Cardiac septum (tissue), 1 donor: ENCODE measurements around the gene ERVW-1. TPM values are rescaled to one million over a fixed set of nuclear protein-coding genes. Genes with fewer than 3 reads are reported as not detected.
A peak's percentile ranks its signal among the peaks of the same experiment; 100 is the strongest.
"Not testable (repeated sequence)": the region's sequence is repeated elsewhere in the genome, so short reads cannot be mapped to it uniquely, and the experiment has no call there.

Experiments used
- DNase-seq: peaks from one replicate; pipeline ENCODE4 v3.0.0-alpha.2; 2020; ENCODE audit warnings: low spot score
- intact Hi-C: fragments of 100-400 bp; cut with DNase I; formaldehyde crosslinking; loops from one replicate; pipeline ENCODE4 v1.14.0; 2022
- total RNA-seq: library from RNA; stranded (reverse); fragmentation: NEBNext Ultra II Directional; extraction: Animal tissue kit (Norgen Biotek cat#: 25700); gene quantifications from one replicate; pipeline ENCODE4 v1.2.1, GENCODE V29; 2021
- donor health status: DM: no; HTN: no; CAD: no.

ERVW-1 gene
- total RNA-seq, 1 donor from 2014 or later: not detected

DNA sequence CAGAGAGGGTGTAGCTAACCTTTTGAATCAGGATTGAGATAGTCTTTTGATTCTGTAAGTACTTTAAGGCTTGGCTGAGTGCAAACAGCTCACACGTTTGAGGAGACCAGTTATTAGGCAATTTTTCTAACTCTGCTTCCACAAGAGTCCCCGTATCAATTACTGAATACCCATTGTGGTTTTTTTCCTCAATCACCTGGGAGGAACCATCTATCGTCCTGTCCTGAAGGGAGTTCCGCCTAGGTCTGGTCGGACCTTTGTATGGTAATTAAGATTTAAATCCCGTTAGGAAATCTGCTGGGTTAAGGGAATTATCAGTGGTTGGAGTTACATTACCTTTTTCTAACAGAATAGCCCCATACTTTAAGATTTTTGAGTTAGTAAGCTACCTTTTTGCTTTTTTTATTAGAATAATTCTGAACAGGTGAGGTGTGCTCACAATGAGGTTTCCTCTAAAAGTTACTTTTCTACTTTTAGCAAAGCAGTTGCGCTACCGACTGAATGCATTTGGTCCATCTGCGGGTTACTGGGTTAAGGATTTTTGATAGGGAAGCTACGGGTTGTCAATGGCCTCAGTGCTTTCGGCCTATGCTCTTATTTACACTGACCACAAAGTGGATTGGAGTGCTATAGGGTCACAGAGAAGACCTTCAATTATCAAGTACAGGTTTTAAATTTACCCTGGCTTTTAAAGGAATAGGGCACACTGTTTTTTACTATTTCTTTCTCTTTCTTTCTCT lies 1.7 kb downstream of the ERVW-1 start:
- DNase-seq, intact Hi-C loops: not testable (repeated sequence)

DNA sequence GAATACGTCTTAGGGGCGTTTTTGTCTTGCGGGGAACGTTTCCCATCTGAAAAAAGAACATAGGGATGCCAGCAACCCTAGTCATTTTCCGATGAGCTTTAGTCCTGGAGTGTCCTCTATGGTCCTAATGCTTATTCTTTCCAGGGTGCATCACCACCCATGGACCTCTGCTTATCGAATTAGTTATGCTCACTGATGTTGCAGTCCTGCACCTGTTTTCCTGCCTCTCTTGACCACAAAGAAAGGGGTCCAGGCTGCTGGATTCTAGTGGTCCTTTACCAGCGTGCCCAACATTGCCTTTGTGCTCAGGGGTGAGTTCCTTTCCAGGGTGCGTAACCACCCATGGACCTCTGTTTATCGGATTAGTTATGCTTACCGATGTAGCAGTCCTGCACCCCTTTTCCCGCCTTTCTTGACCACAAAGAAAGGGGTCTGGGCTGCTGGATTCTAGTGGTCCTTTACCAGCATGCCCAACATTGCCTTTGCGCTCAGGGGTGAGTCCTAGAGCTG lies 2.4 kb downstream of the ERVW-1 start:
- DNase-seq, intact Hi-C loops: not testable (repeated sequence)

DNA sequence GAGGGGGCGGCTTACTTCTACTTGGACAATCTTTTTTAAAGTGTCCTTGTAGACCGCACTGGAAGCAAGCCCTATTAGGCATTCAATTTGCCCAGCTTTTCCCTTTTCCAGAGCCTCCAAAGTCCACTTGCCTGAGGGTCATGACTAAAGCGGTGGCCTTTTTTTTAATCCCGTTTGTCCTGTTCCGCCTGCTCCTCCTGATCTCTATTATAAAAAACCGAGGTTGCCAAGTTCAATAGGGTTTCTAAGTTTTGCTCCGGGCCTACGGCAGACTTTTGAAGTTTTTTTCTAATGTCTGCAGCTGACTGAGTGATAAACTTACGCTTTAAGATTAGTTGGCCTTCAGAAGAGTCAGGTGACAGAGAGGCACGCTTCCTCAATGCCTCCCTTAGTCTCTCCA lies 3.8 kb downstream of the ERVW-1 start:
- DNase-seq, intact Hi-C loops: not testable (repeated sequence)

DNA sequence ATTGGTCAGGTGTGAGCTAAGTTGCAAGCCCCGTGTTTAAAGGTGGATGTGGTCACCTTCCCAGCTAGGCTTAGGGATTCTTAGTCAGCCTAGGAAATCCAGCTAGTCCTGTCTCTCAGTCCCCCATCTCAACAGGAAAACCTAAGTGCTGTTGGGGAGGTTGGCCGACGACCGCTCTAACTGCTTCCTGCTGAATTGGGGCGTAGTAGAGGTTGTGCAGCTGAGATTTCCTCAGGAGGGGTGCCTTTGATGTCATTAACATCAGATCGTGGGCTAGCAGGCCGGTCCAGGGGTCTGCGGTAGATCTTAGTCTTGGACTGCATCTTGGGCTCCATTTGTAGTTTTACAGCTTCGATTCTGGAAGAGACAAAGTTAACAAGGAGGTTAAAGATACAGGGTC lies 9.2 kb downstream of the ERVW-1 start:
- DNase-seq, intact Hi-C loops: not testable (repeated sequence)

DNA sequence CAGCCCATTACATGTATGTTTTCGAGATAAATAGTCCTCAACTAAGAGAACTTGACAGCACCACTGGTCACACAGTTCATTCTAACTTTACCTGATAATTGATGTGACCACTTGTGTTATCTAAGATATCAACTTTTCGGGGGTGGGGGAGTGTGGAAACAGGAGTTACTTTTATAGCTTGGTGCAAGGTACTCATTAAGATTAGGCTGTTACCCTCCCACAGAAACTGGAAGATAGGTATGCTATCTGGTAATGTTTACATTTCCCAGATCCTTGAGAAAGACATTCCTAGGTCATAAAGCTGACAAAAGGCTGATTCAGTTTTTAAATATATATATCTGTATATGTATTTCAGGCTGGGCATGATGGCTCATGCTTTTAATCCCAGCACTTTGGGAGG lies 11.1 kb downstream of the ERVW-1 start:
- DNase-seq: no peak
- intact Hi-C loops: no loop called here

DNA sequence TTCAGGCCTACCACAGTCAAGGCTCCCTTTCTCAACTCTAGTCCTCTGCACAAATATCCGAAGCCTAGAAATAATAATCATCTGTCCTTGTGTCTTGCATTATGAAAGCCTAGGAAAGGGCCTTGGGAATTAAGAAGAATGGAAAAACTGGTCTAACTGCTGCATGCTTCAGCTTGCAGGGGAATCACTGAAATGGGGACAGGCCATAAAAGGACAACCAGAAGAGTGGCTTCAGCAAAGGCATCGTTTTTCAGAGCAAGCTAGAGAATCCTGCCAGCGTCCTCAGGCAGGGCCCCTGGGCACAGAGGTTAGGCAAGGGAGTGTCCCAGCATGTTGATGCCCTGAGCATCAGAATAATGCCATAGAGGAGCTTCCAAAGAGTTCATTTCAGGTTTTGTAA lies 13.2 kb downstream of the ERVW-1 start:
- intact Hi-C loops: no loop called here
- no peak for DNase-seq

DNA sequence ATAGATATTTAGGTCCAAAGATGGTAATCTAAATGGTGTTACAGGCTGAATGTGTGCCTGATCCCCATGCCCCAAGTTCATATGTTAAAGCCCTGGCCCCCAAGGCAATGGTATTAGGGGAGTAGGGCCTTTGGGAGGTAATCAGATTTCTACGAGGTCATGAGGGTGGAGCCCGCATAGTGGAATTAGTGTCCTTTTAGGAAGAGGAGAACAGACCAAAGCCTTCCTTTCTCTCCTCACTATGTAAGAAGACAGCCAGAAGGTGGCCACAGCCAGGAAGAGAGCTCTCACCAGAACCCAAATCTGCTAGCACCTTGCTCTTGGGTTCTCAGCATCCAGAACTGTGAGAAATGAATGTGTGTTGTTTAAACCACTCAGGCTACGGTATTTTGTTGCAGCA lies 15.2 kb downstream of the ERVW-1 start:
- intact Hi-C loops: no loop called here
- no peak for DNase-seq

DNA sequence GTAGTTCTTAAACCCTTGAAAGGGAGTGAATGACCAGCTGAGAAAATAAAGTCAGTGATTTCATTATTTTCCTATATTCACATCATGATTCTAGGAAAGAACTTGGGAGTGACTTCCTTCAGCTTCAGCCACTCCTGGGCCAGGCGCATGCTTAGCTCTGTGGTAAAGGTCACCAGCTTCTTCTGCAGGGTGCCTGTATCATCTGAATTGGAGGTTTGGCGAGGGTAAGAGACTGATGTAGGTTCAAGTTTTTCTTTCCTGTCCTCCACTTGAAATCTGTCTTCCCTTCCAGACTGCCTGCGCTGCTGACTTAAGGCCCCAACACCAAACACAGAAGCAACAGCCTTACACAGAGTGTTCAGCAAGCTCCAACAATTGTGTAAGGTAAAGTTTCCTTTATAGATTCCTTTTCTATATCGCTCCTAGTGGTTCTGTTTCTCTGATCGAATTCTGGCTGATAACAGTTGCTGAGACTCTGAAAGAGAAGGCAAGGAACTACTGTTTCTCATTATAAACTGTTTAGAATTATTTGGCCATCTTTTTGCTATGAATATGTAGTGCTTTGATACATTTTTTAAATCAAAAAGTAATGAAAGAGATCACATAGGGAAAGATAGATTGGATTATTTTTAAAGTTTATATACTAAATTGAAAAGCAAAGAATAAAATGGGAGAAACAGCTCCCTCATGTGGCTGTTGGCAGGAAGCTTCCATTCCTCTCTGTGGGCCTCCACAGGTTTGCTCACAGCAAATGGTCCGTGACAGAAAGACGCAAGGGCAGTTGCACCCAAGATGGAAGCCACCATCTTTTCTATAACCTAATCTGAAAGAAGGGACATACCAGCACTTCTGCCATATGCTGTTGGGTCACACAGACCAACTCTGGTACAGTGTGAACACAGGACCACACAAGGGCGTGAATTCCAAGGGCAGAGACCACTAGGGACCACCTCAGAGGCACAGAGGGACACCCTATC lies 16.4 kb downstream of the ERVW-1 start:
- intact Hi-C loops: no loop called here

DNA sequence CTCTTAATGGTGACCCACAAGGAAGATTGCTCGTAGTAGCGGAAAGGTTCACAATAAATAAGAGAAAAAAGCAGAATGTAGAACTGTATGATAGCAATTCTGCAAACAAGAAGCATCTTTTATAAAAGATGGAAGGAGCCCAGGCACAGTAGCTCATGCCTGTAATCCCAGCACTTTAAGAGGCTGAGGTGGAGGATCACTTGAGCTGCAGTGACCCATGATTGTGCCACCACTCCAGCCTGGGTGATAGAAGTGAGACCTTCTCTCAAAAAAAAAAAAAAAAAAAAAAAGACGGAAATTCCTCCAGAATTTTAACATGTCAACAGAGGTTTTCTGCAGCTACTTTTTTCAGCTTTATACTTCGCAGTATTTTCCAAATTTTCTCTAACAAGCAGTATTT lies 17.2 kb downstream of the ERVW-1 start:
- DNase-seq: no peak
- intact Hi-C loops: no loop called here

More for the DNA sequence above, 16.4 kb downstream of the ERVW-1 start:
- DNase-seq: no peak

DNA sequence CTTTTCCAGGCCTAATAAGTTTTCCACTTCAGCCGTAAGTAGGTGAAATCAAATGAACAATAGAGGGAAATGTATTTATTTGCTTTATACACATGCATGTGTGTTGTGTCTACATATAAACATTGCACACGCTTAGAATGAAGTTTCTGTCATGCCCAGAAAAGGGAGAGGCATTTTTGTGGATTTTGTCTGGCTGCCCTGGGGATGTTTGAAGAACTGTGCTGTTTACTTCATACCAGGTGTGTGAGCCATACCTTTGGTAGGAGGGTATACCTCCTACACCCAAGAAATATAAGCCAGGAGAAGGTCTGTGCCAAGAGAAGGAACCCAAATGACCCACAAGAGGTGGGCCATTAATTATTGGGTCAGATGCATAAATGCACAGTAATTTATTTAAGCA lies 17.6 kb downstream of the ERVW-1 start:
- intact Hi-C loops: no loop called here
- DNase-seq: no peak

DNA sequence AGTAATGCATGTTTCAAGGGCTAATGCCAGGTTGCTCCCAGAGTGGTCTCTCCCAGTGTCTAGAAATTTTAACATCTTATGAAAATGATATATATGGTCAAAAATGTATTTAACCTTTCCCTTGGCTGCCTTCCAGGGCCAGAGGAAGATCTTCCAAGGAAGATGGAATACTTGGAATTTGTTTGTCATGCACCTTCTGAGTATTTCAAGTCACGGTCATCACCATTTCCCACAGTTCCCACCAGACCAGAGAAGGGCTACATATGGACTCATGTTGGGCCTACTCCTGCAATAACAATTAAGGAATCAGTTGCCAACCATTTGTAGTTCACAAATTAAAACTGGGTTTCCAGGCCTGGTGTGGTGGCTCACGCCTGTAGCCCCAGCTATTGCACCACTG lies 21.5 kb downstream of the ERVW-1 start:
- DNase-seq: no peak
- intact Hi-C loops: no loop called here

DNA sequence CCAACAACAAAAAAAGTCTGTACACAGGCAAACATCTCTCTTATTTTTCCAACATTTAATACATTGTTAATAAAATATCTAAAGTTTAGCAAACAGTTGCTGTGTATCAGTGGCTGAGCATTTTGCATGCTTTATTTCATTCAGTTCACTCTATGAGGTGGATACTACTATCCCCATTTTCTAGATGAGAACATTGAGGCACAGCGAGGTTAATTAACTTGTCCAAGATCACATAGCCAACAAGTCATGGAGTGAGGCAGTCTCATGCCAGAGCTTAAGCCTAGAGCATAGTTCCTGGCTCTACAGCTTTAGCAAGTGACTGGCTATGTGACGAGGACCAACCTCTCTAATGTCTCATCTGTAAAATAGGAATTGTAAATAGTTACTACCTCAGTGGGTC lies 26.1 kb downstream of the ERVW-1 start:
- DNase-seq: no peak
- intact Hi-C loops: no loop called here

DNA sequence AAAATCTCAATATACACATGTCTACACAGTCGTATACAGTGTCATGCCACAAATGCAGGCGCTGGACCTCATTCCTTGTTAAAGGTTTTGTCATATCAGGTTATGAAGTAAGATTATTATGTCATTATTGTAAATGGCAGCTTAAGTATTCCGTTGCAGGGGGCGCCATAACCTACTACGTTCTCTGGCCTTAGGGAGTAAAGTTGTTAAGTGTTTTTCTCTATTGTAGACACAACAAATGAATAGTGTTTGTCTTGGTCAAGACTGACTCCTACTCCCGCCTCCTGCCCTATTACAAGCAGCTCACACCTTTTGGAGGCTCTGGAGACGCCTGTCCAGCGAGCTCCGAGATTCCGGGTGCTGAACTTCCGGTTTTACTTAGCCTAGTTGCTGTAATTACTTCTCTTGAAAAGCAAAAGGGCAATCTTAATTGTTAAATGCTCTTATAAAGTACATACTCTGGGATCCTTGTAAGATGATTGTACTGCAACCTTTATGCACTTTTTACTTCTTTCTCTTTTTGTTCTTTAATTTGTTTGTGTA lies 29.5 kb downstream of the ERVW-1 start:
- no peak for DNase-seq
- intact Hi-C loops: loop anchor here (5.0 kb wide), 3 partner anchors 201 to 566 kb away; partner anchors contain the start of genes ANKIB1, KRIT1, LRRD1 and MTERF1

DNA sequence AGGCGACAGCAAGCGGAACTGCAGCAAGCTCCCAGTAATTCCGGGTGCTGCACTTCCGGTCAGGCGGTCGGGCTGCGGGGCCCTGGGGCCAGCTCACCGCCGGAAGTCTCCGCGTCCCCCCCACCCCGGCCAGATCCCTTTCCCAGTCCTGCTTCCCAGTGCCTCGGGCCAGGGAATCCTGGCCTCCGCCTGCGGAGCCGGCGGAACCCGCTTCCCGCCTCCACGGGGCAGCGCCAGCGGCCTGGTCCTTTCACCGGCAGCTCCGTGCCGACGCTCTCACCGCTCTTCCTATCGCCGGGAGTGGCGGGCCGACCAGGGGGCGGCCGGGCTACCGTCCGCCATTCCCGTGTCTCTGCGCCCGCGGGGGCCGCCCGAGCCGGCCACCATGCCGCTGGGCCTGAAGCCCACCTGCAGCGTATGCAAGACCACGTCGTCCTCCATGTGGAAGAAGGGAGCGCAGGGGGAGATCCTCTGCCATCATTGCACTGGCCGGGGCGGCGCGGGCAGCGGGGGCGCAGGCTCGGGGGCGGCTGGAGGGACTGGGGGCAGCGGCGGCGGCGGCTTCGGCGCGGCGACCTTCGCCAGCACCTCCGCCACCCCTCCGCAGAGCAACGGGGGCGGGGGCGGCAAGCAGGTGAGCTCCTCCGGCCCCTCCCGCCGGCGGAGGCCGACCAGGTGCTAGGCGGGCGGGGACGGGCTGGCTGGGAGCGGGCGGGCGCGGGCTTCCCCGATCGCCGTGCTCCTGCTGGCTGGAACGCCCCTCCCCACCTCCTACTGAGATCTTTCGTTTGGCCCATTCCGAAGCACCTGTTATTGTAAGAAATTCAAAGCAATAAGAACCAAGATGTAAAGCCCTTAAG lies 30.2 kb downstream of the ERVW-1 start, which contains the start of gene GATAD1:
GATAD1 (plus strand) TSS at position 138 of the 860 bp plus-strand sequence; CDS start at position 386, 248 bp downstream.
- intact Hi-C loops: loop anchor here (5.0 kb wide), 3 partner anchors 200 to 565 kb away; partner anchors contain the start of genes ANKIB1, KRIT1, LRRD1 and MTERF1

DNA sequence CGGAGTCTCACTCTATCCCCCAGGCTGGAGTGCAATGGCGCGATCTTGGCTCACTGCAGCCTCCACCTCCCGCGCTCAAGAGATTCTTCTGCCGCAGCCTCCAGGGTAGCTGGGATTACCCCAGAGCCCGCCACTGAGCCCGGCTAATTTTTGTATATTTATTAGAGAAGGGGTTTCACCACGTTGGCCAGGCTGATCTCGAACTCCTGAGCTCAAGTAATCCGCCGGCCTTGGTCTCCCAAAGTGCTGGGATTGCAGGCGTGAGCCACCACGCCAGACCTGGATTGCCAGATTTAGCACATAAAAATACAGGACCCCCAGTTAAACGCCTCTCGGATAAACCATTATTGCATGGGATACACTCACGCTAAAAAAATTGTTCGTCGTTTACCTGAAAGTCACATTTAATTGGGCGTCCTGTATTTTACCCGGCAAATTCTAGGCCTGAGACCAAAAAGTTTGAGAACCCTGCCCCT lies 30.8 kb downstream of the ERVW-1 start:
- intact Hi-C loops: loop anchor here (1.0 to 5.0 kb wide), 4 partner anchors 22 to 565 kb away; partner anchors contain the start of genes ANKIB1, KRIT1, LRRD1 and MTERF1

More for the DNA sequence above, 30.2 kb downstream of the ERVW-1 start, which contains the start of gene GATAD1:
- peak; percentile 96 for DNase-seq

DNA sequence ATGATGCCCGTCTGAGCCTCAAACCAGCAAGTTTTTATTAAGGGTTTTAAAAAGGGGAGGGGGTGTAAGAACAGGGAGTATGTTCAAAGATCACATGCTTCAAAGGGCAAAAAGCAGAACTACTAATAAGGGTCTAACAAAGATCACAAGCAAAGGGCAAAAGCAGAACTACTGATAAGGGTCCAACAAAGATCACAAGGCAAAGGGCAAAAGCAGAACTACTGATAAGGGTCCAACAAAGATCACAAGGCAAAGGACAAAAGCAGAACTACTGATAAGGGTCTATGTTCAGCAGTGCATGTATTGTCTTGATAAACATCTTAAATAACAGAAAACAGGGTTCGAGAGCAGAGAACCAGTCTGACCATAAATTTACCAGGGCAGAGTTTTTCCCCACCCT lies 35.0 kb downstream of the ERVW-1 start:
- intact Hi-C loops, DNase-seq: not testable (repeated sequence)

More for the DNA sequence above, 30.8 kb downstream of the ERVW-1 start:
- no peak for DNase-seq

DNA sequence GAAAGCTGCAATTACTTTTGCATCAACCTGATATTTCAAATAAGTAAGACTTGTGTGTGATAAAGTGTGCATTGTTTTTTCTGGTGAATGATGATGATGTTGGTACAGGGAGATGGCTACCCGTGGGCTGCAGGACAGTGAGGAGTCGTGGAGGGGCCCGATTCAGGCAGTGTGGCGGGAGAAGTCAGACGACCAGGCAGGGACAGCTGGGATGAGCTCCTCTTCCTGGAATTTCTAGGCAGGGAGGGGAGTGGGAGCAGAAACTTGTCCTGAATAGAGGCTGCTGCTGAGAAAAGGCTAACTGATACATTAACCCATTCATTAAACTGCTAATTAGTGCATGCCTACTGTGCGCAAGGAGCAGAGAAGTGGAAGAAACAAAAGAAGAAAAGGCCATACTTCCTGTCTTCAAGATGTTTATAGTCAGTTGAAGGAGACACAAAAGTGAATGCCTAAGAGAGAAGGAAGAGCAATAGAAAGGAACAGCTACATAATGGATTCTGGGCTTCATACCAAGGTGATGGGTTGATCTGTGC lies 39.7 kb downstream of the ERVW-1 start:
- intact Hi-C loops: no loop called here

More for the DNA sequence above, 39.7 kb downstream of the ERVW-1 start:
- DNase-seq: no peak
